NCI-H187 (cell line): Measurements from ENCODE around the gene CAMK1.

Source experiments
- DNase-seq, 2 experiments: peaks; one replicate each; lab custom pipeline; 2025; lab: John Stamatoyannopoulos, UW

CAMK1 gene

GRCh38 chr3:9769426-9770275 is at the start of gene CAMK1:
Gene CAMK1 (minus strand): TSS chr3:9769947. CDS start chr3:9767749, 2,198 bp downstream.
- no peak for DNase-seq

GRCh38 chr3:9818666-9819335 is 49.1 kb upstream of the CAMK1 start:
- no peak for DNase-seq

GRCh38 chr3:9817436-9817835 is 47.7 kb upstream of the CAMK1 start:
- no peak for DNase-seq

- DNase-seq, result no peak
These were observed 46.2 kb upstream of the CAMK1 start for GRCh38 chr3:9815986-9816385.

- no peak for DNase-seq
These were observed 43.2 kb upstream of the CAMK1 start for GRCh38 chr3:9812870-9813483.

GRCh38 chr3:9810846-9811245 is 41.1 kb upstream of the CAMK1 start:
- no peak for DNase-seq

GRCh38 chr3:9810433-9810770 is 40.7 kb upstream of the CAMK1 start:
- no peak for DNase-seq

- no peak for DNase-seq
These were observed 40.1 kb upstream of the CAMK1 start, which contains the start of gene TTLL3 for GRCh38 chr3:9809615-9810432. Gene TTLL3 (plus strand): TSS chr3:9810262. CDS start chr3:9810662, 400 bp downstream.

GRCh38 chr3:9809239-9809614 is 39.5 kb upstream of the CAMK1 start:
- no peak for DNase-seq

- DNase-seq, result no peak
These were observed 38.7 kb upstream of the CAMK1 start for GRCh38 chr3:9808345-9809037.

- DNase-seq, result no peak
These were observed 38.2 kb upstream of the CAMK1 start for GRCh38 chr3:9807981-9808344.

GRCh38 chr3:9806688-9807589 is 37.2 kb upstream of the CAMK1 start:
- DNase-seq, result no peak

- DNase-seq, result no peak
These were observed 36.4 kb upstream of the CAMK1 start for GRCh38 chr3:9806137-9806536.

- DNase-seq, result no peak
These were observed 35.2 kb upstream of the CAMK1 start for GRCh38 chr3:9804996-9805395.

- DNase-seq, result no peak
These were observed 33.7 kb upstream of the CAMK1 start for GRCh38 chr3:9803494-9803893.

- no peak for DNase-seq
These were observed 30.8 kb upstream of the CAMK1 start for GRCh38 chr3:9800529-9800928.

- no peak for DNase-seq
These were observed 27.6 kb upstream of the CAMK1 start for GRCh38 chr3:9797196-9797945.

GRCh38 chr3:9795207-9795606 is 25.5 kb upstream of the CAMK1 start:
- no peak for DNase-seq

- DNase-seq, result no peak
These were observed 24.7 kb upstream of the CAMK1 start for GRCh38 chr3:9794400-9794799.
